UCSD-AML1 (cell line): ENCODE data around the gene OPALIN.
A peak's percentile ranks its signal among the peaks of the same experiment; 100 is the strongest.

Experiments
- DNase-seq: peaks from one replicate; lab custom pipeline; 2025; ENCODE audit not compliant: unreplicated experiment; lab: John Stamatoyannopoulos, UW

The OPALIN gene

DNA sequence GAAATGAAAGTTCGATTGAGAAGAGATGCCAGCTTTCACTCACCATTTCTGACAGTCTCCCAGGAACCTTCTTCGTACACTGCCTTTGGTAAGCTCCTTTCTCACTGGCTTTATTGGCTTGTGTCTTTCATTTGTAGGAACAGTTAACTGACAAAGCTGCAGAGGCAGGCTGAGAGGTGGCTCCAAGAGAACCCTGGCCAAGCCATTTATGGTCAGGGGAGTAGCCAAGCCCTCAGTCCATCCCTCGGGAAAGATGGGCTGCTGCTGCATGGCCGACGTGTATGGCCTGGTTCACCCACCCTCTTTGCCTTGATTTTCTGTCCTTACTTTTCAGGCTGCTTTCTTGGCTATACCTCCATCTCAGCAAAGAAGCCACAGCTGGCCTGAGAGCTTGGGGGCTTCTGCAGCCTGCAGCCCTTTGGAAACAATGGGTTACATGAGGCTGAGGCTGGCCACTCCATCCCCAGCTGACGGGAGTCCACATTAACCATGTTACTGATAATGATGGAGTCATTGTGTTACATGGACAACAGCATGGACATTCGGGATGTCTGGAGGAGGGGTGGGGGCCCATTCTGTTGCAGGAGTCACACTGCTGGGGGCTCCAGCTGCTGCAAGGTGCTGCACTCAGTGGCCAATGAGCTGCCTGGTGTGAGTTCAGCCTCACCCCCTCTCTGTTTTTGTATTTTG lies at the start of gene OPALIN:
Gene OPALIN (minus strand): TSS at position 152 of the 690 bp plus-strand sequence. CDS start 106 bp downstream, at position 46.
- no peak for DNase-seq

DNA sequence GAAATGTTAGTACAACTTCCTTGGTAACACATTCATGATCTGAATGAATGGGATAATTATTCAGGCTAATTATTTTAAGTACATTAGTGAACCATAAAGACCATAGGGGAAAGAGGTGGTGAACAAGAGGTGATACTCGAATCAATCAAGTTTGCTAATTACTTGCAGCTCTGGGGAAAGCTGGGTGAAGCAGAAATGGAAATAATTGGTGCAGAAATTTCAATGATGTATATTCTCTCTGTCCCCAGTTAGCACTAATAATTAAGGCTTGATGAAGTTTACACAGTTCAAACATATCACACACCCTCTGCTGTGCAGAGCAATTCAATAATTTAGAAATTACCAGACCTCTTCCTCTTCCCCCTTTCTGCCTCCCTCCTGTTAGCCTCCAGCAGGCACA lies 49.4 kb upstream of the OPALIN start:
- no peak for DNase-seq

- no peak for DNase-seq
Measured at GRCh38 chr10:96407560-96408069, 48.8 kb upstream of the OPALIN start.

- no peak for DNase-seq
Measured at GRCh38 chr10:96406091-96406490, 47.3 kb upstream of the OPALIN start.

- DNase-seq: no peak
Measured at GRCh38 chr10:96402417-96403305, 43.9 kb upstream of the OPALIN start.

DNA sequence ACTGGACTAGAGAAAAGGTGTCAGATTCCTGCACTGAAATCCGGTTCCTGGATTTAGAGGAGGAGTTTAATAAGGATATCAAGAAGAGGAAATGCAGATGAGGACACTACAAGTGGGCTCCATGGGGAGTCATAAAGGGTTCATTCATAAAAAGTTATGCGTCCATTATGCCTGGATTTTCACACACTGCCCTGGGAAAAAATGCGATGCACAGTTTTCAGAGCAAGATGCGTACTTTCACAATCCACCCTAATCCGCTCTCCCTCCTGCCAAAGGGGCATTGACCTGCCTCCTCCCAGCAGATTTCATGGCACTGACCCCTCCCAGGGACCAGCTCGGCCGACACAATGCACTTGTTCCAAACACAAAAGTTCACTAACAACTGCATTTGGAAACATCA lies 42.2 kb upstream of the OPALIN start:
- DNase-seq: no peak

DNA sequence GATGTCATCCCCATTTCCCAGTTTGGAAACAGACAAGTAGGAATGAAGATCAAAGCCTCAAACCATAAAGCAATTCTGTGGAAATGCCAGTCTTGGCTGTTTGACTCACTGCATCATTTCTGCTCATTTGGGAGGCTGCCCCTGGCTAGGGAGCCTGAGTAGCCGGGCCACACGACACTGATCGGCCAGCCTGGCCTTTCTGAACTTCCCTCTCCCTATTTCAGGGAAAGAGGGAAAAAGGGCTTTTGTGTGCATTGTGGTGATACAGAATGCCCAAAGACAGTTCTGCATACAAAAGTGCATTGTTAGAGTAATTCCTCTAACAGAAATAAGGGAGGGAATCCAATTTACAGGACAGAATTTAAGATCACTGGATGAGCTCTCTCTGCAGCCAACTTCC lies 41.7 kb upstream of the OPALIN start:
- DNase-seq: no peak

DNA sequence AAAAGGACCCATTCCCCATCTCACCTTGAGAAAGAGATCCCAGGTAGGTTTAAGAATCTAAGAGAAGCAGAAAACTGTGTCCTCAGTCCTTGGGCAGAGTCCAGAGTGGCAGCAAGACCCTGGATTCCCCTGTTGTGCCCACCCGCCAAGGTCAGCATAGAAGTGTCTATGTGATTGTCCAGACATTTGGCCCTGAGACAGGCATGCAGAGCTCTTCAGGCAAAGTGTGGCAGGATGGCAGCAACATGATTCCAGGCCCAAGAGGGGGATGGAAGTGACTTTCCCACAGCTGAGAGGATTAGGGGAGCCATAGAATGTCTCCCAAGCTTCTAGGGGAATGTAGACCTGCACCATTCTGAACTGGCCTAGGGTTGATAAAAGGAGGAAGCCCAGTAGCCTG lies 39.1 kb upstream of the OPALIN start:
- DNase-seq: no peak

- DNase-seq: peak; percentile 57
Measured at GRCh38 chr10:96395931-96396877, 37.4 kb upstream of the OPALIN start.

GRCh38 chr10:96390460-96390864 lies 31.7 kb upstream of the OPALIN start:
- DNase-seq: no peak

GRCh38 chr10:96389785-96390184 lies 31.0 kb upstream of the OPALIN start:
- no peak for DNase-seq

DNA sequence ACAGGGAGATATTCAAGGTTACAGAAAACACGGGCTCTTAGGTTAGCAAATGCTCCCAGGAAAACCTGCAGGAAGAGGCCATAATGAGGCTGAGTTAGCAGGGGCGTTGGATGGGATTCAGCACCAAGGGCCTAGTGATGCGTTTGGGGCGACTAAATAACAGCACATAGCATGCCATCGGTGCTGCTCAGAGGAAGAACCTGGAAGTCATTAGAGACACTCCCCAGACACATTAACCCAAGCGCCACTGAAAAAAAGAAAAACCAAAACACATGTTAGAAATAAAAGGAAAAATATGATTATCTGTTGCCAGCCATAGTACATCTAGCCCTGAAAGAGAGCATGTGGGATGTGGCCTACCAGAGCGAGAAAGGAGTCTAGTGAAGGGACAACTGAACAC lies 28.8 kb upstream of the OPALIN start:
- DNase-seq: no peak

GRCh38 chr10:96387161-96387560 lies 28.4 kb upstream of the OPALIN start:
- DNase-seq: no peak

DNA sequence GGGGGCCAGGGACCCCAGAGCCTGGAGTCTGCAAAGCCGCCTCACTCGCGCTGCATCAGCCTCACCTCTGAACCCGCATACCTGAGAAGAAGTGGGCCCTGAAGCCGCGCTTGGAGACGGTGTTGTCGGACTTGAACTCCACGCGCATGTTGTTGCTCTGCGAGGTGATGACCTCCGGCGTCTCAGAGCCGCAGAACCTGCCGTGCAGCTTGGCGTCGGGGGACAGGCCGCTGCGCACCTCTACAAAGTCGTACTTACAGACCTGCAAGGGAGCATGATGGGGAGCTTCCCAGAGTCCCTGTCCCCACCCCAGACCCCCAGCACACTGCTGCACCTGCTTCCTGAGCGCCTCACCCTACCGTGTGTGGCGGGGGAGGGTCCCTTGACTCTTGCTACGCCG lies 25.7 kb upstream of the OPALIN start:
- no peak for DNase-seq

- DNase-seq: peak; percentile 39
Measured at GRCh38 chr10:96380821-96381220, 22.0 kb upstream of the OPALIN start.

GRCh38 chr10:96379758-96380157 lies 21.0 kb upstream of the OPALIN start:
- DNase-seq: no peak

DNA sequence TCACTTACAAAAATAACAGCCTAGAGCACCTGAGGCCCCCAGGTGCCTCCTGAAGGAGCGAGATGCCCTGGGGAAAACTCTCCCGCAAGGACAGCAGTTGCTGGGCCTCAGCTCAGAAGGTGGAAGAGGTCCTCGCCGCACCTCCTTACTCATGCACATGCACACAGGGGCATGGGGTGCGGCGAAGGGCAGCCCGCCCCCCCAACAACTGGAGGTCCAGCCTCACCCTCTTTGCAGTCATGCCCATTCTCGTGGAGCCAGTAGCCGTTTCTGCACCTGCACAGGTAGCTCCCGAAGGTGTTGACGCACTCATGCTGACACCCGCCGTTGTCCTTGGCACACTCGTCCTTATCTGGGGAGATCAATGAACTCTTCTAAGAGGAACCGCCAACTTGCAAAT lies 19.9 kb upstream of the OPALIN start:
- DNase-seq: no peak

GRCh38 chr10:96377816-96378294 lies 19.1 kb upstream of the OPALIN start:
- DNase-seq: no peak

- DNase-seq: no peak
Measured at GRCh38 chr10:96376483-96376882, 17.7 kb upstream of the OPALIN start.

- peak; percentile 82 for DNase-seq
Measured at GRCh38 chr10:96374985-96375830, 16.4 kb upstream of the OPALIN start.
